Measurements from ENCODE around the gene CNGB1.

CNGB1 gene

DNA sequence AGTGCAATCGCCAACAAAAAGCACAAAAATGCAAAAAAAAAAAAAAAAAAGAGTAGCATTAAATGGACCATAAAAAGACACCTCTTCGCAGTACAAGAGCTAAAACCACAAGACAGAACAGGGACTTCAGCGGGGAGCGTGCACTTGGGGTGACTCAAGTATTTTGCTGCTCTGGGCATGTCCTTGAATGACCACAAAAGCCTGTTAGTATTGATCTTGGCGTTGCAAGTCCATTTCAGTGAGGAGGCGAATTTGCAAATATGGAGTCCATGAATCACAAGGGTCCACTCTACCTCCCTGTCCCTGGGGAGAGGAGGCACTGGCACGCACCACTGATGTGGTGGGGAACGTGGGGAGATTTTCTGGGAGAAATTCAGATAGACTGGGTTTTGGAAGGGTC is 78.9 kb downstream of the CNGB1 start:
- no peak for TF ChIP-seq EZH2phosphoT487 (conservative IDR thresholded peaks at IDR 0.05; ENCODE audit: low read length)
- TF ChIP-seq CTCF (IDR thresholded peaks at IDR 0.05; ENCODE audit: insufficient read depth, low read length, poor library complexity, severe bottlenecking) = no peak
- Histone ChIP-seq H3K36me3 (ENCODE audit: low read length) (no peaks in the 10 kb centered on the region), H4K20me1 (ENCODE audit: low read depth, low read length) (no peaks in the 10 kb centered on the region), H3F3A (ENCODE audit: insufficient read depth) (no peaks in the 10 kb centered on the region), H3K79me2 (ENCODE audit: insufficient read depth, low read length) (no peaks in the 10 kb centered on the region), H2AFZ (ENCODE audit: low read depth, low read length, severe bottlenecking) (no peak overlapping the region), H3K4me2 (ENCODE audit: low read depth, low read length, poor library complexity, severe bottlenecking) (no peak overlapping the region), H3K27ac (ENCODE audit: low read depth, low read length) (no peak overlapping the region), H3K9me2 (replicated peaks; ENCODE audit: insufficient read depth, low read length) (no peaks in the 10 kb centered on the region), H3K9me3 (ENCODE audit: insufficient read depth, low read length) (no peaks in the 10 kb centered on the region), H3K9ac (ENCODE audit: low read length) (no peak overlapping the region), H3K4me3 (ENCODE audit: insufficient read depth, low read length, poor library complexity, severe bottlenecking) (no peak overlapping the region), H3K27me3 (ENCODE audit: low read length) (no peaks in the 10 kb centered on the region)

DNA sequence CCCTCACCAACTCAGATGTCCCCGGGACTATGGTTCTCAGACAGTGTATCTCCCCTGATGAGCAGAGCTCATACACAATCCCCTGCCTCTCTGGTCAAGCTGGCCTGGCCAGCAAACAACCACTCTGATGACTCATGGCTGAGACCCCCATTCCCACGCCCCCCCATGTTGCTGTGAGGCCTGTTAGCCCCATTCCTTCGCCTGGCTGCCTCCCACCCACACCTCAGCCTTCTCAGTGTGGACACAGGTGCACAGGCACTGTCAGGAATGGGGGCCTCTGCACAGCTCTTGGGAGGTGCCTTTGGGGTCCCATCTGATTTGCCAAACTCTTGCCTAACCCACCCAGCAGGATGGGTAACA is 80.2 kb downstream of the CNGB1 start:
- no peak overlapping the region for H3K4me2 ChIP-seq (ENCODE audit: low read depth, low read length, poor library complexity, severe bottlenecking)
- no peak overlapping the region for H3K27ac ChIP-seq (ENCODE audit: low read depth, low read length)
- H3K9ac ChIP-seq (ENCODE audit: low read length) = no peak overlapping the region
- no peaks in the 10 kb centered on the region for H3K9me2 ChIP-seq (replicated peaks; ENCODE audit: insufficient read depth, low read length)
- no peaks in the 10 kb centered on the region for H3K36me3 ChIP-seq (ENCODE audit: low read length)
- TF ChIP-seq CTCF (IDR thresholded peaks at IDR 0.05; ENCODE audit: insufficient read depth, low read length, poor library complexity, severe bottlenecking) = no peak
- no peak for TF ChIP-seq EZH2phosphoT487 (conservative IDR thresholded peaks at IDR 0.05; ENCODE audit: low read length)
- H3F3A ChIP-seq (ENCODE audit: insufficient read depth) = no peaks in the 10 kb centered on the region
- H3K27me3 ChIP-seq (ENCODE audit: low read length) = no peaks in the 10 kb centered on the region
- no peaks in the 10 kb centered on the region for H4K20me1 ChIP-seq (ENCODE audit: low read depth, low read length)
- H2AFZ ChIP-seq (ENCODE audit: low read depth, low read length, severe bottlenecking) = no peak overlapping the region
- H3K79me2 ChIP-seq (ENCODE audit: insufficient read depth, low read length) = no peaks in the 10 kb centered on the region
- no peak overlapping the region for H3K4me3 ChIP-seq (ENCODE audit: insufficient read depth, low read length, poor library complexity, severe bottlenecking)
- no peaks in the 10 kb centered on the region for H3K9me3 ChIP-seq (ENCODE audit: insufficient read depth, low read length)

DNA sequence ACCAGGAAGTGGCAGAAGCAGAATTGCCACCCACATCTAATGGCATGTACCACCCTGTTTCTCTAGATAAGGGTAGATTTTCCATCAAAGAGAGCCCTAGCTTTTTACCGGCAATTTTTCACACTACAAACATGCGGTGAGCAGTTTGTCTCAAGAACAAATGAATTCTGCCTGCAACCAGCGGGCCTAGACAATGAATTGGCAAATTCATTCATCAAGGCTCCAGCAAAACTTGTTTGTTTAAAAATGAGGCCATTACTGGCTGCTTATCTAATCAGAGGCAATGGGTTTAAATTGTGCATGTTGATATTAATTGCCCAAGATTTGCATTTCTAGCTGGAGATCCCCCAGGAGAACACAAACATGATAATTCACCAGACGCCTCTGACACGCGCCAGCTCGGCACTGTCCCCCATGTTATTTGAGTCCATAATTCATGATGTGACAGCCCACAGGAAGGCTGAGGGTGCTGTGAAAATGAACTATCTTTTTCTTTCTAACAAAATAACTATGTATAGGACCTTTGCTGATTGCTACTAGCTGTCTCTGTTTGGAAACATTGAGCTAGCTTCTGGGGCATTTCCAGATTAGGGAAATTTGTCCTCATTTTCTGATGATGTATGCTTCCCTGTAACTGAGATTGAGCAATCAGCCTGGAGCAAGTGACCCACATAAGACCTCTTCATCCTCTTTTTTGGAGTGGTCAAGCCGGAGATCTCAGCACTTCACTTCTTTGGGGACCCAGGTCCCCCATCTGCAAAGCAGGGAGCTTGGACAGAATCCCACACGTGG is 80.8 kb downstream of the CNGB1 start:
- H3K27me3 ChIP-seq (ENCODE audit: low read length) = no peaks in the 10 kb centered on the region

More for the DNA sequence above, 80.8 kb downstream of the CNGB1 start:
- no peak overlapping the region for H3K4me3 ChIP-seq (ENCODE audit: insufficient read depth, low read length, poor library complexity, severe bottlenecking)
- H3K27ac ChIP-seq (ENCODE audit: low read depth, low read length) = no peak overlapping the region
- no peaks in the 10 kb centered on the region for H3F3A ChIP-seq (ENCODE audit: insufficient read depth)
- no peak overlapping the region for H3K4me2 ChIP-seq (ENCODE audit: low read depth, low read length, poor library complexity, severe bottlenecking)
- H3K9me3 ChIP-seq (ENCODE audit: insufficient read depth, low read length) = no peaks in the 10 kb centered on the region
- H3K79me2 ChIP-seq (ENCODE audit: insufficient read depth, low read length) = no peaks in the 10 kb centered on the region
- H3K9ac ChIP-seq (ENCODE audit: low read length) = no peak overlapping the region
- H2AFZ ChIP-seq (ENCODE audit: low read depth, low read length, severe bottlenecking) = no peak overlapping the region
- TF ChIP-seq CTCF (IDR thresholded peaks at IDR 0.05; ENCODE audit: insufficient read depth, low read length, poor library complexity, severe bottlenecking) = no peak
- TF ChIP-seq EZH2phosphoT487 (conservative IDR thresholded peaks at IDR 0.05; ENCODE audit: low read length) = no peak
- H3K9me2 ChIP-seq (replicated peaks; ENCODE audit: insufficient read depth, low read length) = no peaks in the 10 kb centered on the region
- no peaks in the 10 kb centered on the region for H3K36me3 ChIP-seq (ENCODE audit: low read length)
- no peaks in the 10 kb centered on the region for H4K20me1 ChIP-seq (ENCODE audit: low read depth, low read length)

Data from SU-DHL-6 (cell line).